ENCODE results near the gene FOXC1. TPM values are rescaled to one million over a fixed set of nuclear protein-coding genes. Genes with fewer than 3 reads are reported as not detected.

FOXC1 gene
- polyA plus RNA-seq, 1 experiment: 7.8 TPM

- POLR2A ChIA-PET: no interaction called here
- TF ChIP-seq, protein P1, sequence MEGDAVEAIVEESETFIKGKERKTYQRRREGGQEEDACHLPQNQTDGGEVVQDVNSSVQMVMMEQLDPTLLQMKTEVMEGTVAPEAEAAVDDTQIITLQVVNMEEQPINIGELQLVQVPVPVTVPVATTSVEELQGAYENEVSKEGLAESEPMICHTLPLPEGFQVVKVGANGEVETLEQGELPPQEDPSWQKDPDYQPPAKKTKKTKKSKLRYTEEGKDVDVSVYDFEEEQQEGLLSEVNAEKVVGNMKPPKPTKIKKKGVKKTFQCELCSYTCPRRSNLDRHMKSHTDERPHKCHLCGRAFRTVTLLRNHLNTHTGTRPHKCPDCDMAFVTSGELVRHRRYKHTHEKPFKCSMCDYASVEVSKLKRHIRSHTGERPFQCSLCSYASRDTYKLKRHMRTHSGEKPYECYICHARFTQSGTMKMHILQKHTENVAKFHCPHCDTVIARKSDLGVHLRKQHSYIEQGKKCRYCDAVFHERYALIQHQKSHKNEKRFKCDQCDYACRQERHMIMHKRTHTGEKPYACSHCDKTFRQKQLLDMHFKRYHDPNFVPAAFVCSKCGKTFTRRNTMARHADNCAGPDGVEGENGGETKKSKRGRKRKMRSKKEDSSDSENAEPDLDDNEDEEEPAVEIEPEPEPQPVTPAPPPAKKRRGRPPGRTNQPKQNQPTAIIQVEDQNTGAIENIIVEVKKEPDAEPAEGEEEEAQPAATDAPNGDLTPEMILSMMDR (IDR thresholded peaks at IDR 0.05; ENCODE audit: insufficient read depth, low read depth, low read length): no peak
- CTCF ChIA-PET: interaction anchor here (0.6 to 1.4 kb wide), 2 partner anchors 47 to 707 kb away, joined by 4 read pairs; no protein-coding TSS in a partner anchor
Measured at GRCh38 chr6:1643111-1643510, 33.4 kb downstream of the FOXC1 start.

DNA sequence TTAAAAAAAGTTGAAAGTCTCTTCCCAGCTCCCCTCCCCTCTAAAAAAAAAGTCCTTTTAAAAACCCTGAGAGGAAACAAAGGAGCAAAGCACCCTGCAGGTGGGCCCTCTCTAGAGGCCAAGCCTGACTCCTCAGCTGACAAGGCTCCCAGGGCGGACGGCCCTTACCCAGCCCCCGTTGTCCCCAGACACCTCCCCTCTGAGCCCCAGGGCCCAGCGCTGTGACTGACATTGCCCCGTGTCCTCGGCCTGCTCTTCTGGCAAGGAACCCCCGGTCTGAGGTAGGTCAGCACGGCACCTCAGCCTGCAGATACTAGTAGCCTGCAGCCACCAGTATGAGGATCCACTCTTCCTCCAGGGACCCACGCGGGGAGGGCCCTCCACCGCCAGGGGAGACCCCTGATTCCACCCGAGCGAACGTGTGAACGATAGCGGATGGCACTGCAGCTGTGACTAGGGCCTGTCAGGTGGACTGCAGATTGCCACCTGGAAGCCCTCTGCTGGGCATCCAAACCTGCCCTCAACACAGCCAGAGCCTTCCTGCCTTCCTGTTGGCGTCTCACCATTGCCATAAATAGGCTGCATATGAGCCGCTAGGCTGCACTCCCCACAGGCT is 34.2 kb downstream of the FOXC1 start:
- no peak overlapping the region for H3K4me3 ChIP-seq (ENCODE audit: low read depth, low read length)
- DNase-seq (ENCODE audit: low read depth): no peak
- no peaks in the 10 kb centered on the region for H3K27me3 ChIP-seq (ENCODE audit: control insufficient read depth, insufficient read depth, low read length)
- POLR2A ChIA-PET: no interaction called here
- no peaks in the 10 kb centered on the region for H3K36me3 ChIP-seq (ENCODE audit: control insufficient read depth, insufficient read depth, low read length)
- CTCF ChIA-PET: interaction anchor here (0.6 kb wide), 1 partner anchor 706 kb away, joined by 4 read pairs; no protein-coding TSS in a partner anchor
- TF ChIP-seq, protein P1 (IDR thresholded peaks at IDR 0.05; ENCODE audit: insufficient read depth, low read depth, low read length): no peak

More at GRCh38 chr6:1643111-1643510, 33.4 kb downstream of the FOXC1 start:
- H3K4me3 ChIP-seq (ENCODE audit: low read depth, low read length): no peak overlapping the region
- no peak for DNase-seq (ENCODE audit: low read depth)
- no peaks in the 10 kb centered on the region for H3K27me3 ChIP-seq (ENCODE audit: control insufficient read depth, insufficient read depth, low read length)
- no peaks in the 10 kb centered on the region for H3K36me3 ChIP-seq (ENCODE audit: control insufficient read depth, insufficient read depth, low read length)

- POLR2A ChIA-PET: no interaction called here
- H3K36me3 ChIP-seq (ENCODE audit: control insufficient read depth, insufficient read depth, low read length): no peaks in the 10 kb centered on the region
- CTCF ChIA-PET: no interaction called here
- DNase-seq (ENCODE audit: low read depth): no peak
- TF ChIP-seq, protein P1 (IDR thresholded peaks at IDR 0.05; ENCODE audit: insufficient read depth, low read depth, low read length): no peak
- no peak overlapping the region for H3K4me3 ChIP-seq (ENCODE audit: low read depth, low read length)
- H3K27me3 ChIP-seq (ENCODE audit: control insufficient read depth, insufficient read depth, low read length): no peaks in the 10 kb centered on the region
Measured at GRCh38 chr6:1644516-1645060, 34.9 kb downstream of the FOXC1 start.

DNA sequence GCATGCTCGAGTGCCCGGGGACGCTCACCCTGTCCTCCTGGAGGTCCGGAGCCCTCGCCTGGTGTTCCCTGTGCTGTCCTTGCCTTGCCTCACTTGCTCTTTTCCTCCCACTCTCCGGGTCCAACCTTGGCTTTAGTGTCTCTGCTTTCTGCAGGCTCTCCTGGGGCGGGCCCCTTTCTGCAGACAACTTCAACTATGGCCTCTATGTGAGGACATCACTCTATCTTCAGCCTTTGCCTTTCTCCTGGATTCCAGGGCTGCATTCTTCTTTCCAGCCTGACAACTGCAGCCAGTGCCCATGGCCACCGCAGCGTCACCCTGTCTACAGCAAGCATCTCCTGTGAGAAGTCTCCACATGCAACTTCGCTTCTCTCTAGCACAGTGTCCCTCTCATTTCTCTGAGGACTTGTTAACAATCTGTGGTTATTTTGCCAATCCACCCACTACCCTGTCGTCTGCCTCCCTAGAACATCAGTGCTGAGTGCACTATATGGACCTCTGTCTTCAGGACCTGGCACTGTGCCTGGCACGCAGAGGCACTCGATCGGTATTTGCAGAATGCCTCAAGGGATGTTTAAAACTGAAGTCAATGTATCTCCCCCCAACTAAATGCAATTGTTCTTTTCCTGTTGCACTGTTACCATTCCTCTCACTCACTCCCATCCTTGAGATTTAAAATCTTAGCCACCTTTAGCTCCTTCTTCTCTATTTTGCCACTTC is 35.9 kb downstream of the FOXC1 start:
- H3K4me3 ChIP-seq (ENCODE audit: low read depth, low read length): no peak overlapping the region
- no peak for DNase-seq (ENCODE audit: low read depth)
- ChIA-PET CTCF (no interaction called here), POLR2A (no interaction called here)
- no peaks in the 10 kb centered on the region for H3K36me3 ChIP-seq (ENCODE audit: control insufficient read depth, insufficient read depth, low read length)
- TF ChIP-seq, protein P1 (IDR thresholded peaks at IDR 0.05; ENCODE audit: insufficient read depth, low read depth, low read length): no peak
- no peaks in the 10 kb centered on the region for H3K27me3 ChIP-seq (ENCODE audit: control insufficient read depth, insufficient read depth, low read length)

GRCh38 chr6:1651362-1651761 is 41.6 kb downstream of the FOXC1 start:
- ChIA-PET POLR2A (no interaction called here), CTCF (interaction anchor here (0.7 kb wide), 1 partner anchor 41 kb away, joined by 3 read pairs; no protein-coding TSS in a partner anchor)
- Histone ChIP-seq H3K36me3 (ENCODE audit: control insufficient read depth, insufficient read depth, low read length) (no peaks in the 10 kb centered on the region), H3K4me3 (ENCODE audit: low read depth, low read length) (no peak overlapping the region), H3K27me3 (ENCODE audit: control insufficient read depth, insufficient read depth, low read length) (no peaks in the 10 kb centered on the region)
- TF ChIP-seq, protein P1 (IDR thresholded peaks at IDR 0.05; ENCODE audit: insufficient read depth, low read depth, low read length): no peak
- DNase-seq (ENCODE audit: low read depth): no peak
